Left ventricle myocardium inferior (tissue), 1 donor: Measurements from ENCODE around the gene MEGF11. TPM values are rescaled to one million over a fixed set of nuclear protein-coding genes. Genes with fewer than 3 reads are reported as not detected.

ENCODE experiments used
- DNase-seq: peaks from one replicate; pipeline ENCODE4 v3.0.0-alpha.2; 2020
- H3K27ac ChIP-seq: fragments of 200-600 bp; replicated peaks from 2 replicates; pipeline ENCODE4 v1.8.0; 2021
- H3K27me3 ChIP-seq: fragments of 200-600 bp; 2 replicates; pipeline ENCODE4 v1.8.0; 2021; ENCODE audit warnings: low read depth
- H3K36me3 ChIP-seq: fragments of 200-600 bp; 2 replicates; pipeline ENCODE4 v1.8.0; 2021
- H3K4me1 ChIP-seq: fragments of 200-600 bp; 2 replicates; pipeline ENCODE4 v1.8.0; 2021
- H3K4me3 ChIP-seq: fragments of 200-600 bp; 2 replicates; pipeline ENCODE4 v1.8.0; 2021; ENCODE audit warnings: mild to moderate bottlenecking, moderate library complexity
- H3K9me3 ChIP-seq: fragments of 200-600 bp; replicated peaks from 2 replicates; pipeline ENCODE4 v1.8.0; 2021
- CTCF ChIP-seq: fragments of 200-600 bp; IDR thresholded peaks from 2 replicates; pipeline ENCODE4 v1.8.0; 2021; ENCODE audit warnings: antibody characterized with exemption, mild to moderate bottlenecking, borderline replicate concordance
- intact Hi-C: fragments of 100-400 bp; cut with micrococcal nuclease; formaldehyde crosslinking; loops from one replicate; pipeline ENCODE4 v1.11.0; 2022
- total RNA-seq: library from RNA; stranded (reverse); fragmentation: NEBNext Ultra II Directional; extraction: Animal tissue kit (Norgen Biotek cat#: 25700); gene quantifications from one replicate; pipeline ENCODE4 v1.2.1, GENCODE V29; 2021
- donor health status: DM: no; HTN: yes; CAD: no; lungs with severe emphysema.

MEGF11 gene
- total RNA-seq, 1 donor from 2014 or later, result not detected

GRCh38 chr15:66224946-66225345 is 28.6 kb downstream of the MEGF11 start:
- H3K27ac ChIP-seq, result no peak overlapping the region
- no peaks in the 10 kb centered on the region for H3K4me1 ChIP-seq
- peaks cover 53% of the 10 kb centered on the region for H3K27me3 ChIP-seq
- DNase-seq, result peak; percentile 16
- peaks cover 7% of the 10 kb centered on the region for H3K9me3 ChIP-seq
- no peaks in the 10 kb centered on the region for H3K36me3 ChIP-seq
- H3K4me3 ChIP-seq, result no peak overlapping the region
- intact Hi-C loops, result no loop called here
- TF ChIP-seq CTCF, result no peak

- intact Hi-C loops, result no loop called here
- H3K4me3 ChIP-seq, result no peak overlapping the region
- no peaks in the 10 kb centered on the region for H3K9me3 ChIP-seq
- H3K27ac ChIP-seq, result no peak overlapping the region
- no peak for TF ChIP-seq CTCF
- no peaks in the 10 kb centered on the region for H3K36me3 ChIP-seq
- DNase-seq, result no peak
- no peaks in the 10 kb centered on the region for H3K4me1 ChIP-seq
- H3K27me3 ChIP-seq, result peaks cover 50% of the 10 kb centered on the region
These were observed 31.0 kb downstream of the MEGF11 start for GRCh38 chr15:66222273-66223198.

GRCh38 chr15:66221126-66221525 is 32.4 kb downstream of the MEGF11 start:
- Histone ChIP-seq H3K9me3 (no peaks in the 10 kb centered on the region), H3K4me3 (no peak overlapping the region), H3K27ac (no peak overlapping the region), H3K4me1 (no peaks in the 10 kb centered on the region), H3K27me3 (peaks cover 54% of the 10 kb centered on the region), H3K36me3 (no peaks in the 10 kb centered on the region)
- intact Hi-C loops, result no loop called here
- DNase-seq, result no peak
- no peak for TF ChIP-seq CTCF

- H3K27ac ChIP-seq, result no peak overlapping the region
- H3K36me3 ChIP-seq, result no peaks in the 10 kb centered on the region
- intact Hi-C loops, result no loop called here
- no peaks in the 10 kb centered on the region for H3K4me1 ChIP-seq
- DNase-seq, result no peak
- no peaks in the 10 kb centered on the region for H3K9me3 ChIP-seq
- peaks cover 54% of the 10 kb centered on the region for H3K27me3 ChIP-seq
- no peak for TF ChIP-seq CTCF
- H3K4me3 ChIP-seq, result no peak overlapping the region
These were observed 32.9 kb downstream of the MEGF11 start for GRCh38 chr15:66220601-66221000.

- Histone ChIP-seq H3K4me1 (no peaks in the 10 kb centered on the region), H3K27ac (no peak overlapping the region), H3K27me3 (peaks cover 54% of the 10 kb centered on the region), H3K9me3 (no peaks in the 10 kb centered on the region), H3K36me3 (no peaks in the 10 kb centered on the region), H3K4me3 (no peak overlapping the region)
- no peak for DNase-seq
- no peak for TF ChIP-seq CTCF
- intact Hi-C loops, result no loop called here
These were observed 34.2 kb downstream of the MEGF11 start for GRCh38 chr15:66219339-66219738.
